ENCODE measurements around the gene PJVK.

DNA sequence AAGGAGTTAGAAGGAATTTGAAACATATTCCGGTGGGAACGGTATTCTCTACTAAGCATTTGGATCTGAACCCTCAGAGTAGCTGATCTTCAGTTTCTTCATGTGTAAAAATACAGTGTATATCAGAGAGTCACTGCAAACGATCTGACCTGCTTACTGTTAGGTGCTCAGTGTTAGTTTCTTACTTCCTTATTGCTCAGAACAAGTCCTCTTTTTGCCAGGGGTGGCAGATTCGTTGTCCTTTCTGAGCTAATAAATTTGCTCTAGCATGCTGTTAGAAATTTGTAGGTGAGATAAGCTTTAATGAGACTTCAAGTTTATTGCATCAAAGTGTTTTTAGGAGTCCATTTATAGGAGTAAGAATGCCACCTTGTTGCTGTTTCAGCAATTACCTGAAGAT lies 44.9 kb downstream of the PJVK start:
- TF ChIP-seq CTCF (IDR thresholded peaks at IDR 0.05) (no peak), POLR2A (IDR thresholded peaks at IDR 0.05; ENCODE audit: low read depth) (no peak), POLR2AphosphoS5 (IDR thresholded peaks at IDR 0.05) (no peak)
